D721Med (cell line): ENCODE measurements around the gene KLHL7.

Source experiments
- DNase-seq: peaks from one replicate; pipeline ENCODE4 v3.0.0; 2011; ENCODE audit warnings: low spot score; ENCODE audit not compliant: insufficient read length
- FAIRE-seq: peaks from 2 replicates; lab custom pipeline; 2011; peaks lifted over from hg19 to GRCh38; lab: Jason Lieb, UNC
- CTCF ChIP-seq: IDR thresholded peaks from 2 replicates; pipeline ENCODE4 v1.5.1; 2012; ENCODE audit warnings: mild to moderate bottlenecking, control low read depth; ENCODE audit not compliant: insufficient read depth; ENCODE audit errors: missing control alignments

KLHL7 gene

GRCh38 chr7:23205577-23205908 lies 100.0 kb downstream of the KLHL7 start:
- no peak for TF ChIP-seq CTCF
- DNase-seq (no peak), FAIRE-seq (no peak)

- FAIRE-seq (no peak), DNase-seq (no peak)
- no peak for TF ChIP-seq CTCF
Observed at GRCh38 chr7:23205909-23206767, 100.6 kb downstream of the KLHL7 start.

- DNase-seq (no peak), FAIRE-seq (no peak)
- TF ChIP-seq CTCF = no peak
Observed at GRCh38 chr7:23207021-23207420, 101.4 kb downstream of the KLHL7 start.

- FAIRE-seq (no peak), DNase-seq (no peak)
- TF ChIP-seq CTCF = no peak
Observed at GRCh38 chr7:23207884-23208283, 102.3 kb downstream of the KLHL7 start.

GRCh38 chr7:23208316-23208715 lies 102.7 kb downstream of the KLHL7 start:
- no peak for FAIRE-seq
- no peak for TF ChIP-seq CTCF
- no peak for DNase-seq

GRCh38 chr7:23210506-23210905 lies 104.9 kb downstream of the KLHL7 start:
- no peak for TF ChIP-seq CTCF
- FAIRE-seq (no peak), DNase-seq (no peak)

- DNase-seq (no peak), FAIRE-seq (no peak)
- no peak for TF ChIP-seq CTCF
Observed at GRCh38 chr7:23211589-23211988, 106.0 kb downstream of the KLHL7 start.
